Measurements from ENCODE around the gene NUP188.

Gene NUP188

DNA sequence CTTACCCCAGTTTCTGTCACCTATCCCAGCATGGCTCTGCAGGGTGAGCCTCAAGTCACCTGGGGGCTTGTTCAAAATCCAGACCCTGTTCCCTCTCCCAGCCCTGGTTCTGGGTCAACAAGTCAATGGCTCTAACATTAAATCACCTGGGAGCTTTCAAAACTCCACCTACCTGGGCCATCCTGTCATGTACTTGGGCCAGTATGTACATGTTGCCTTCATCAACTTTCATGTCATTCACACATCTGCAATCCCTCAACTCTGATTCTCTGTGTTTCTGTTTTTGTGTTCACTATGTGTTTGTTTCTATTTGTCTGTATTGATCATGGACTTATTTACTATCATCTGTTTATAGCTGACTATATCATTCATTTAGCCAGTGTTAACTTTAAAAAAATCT is 82.7 kb downstream of the NUP188 start:
- Histone ChIP-seq H3K79me1 (ENCODE audit: low read length) (peaks cover 20% of the 10 kb centered on the region), H3K27me3 (ENCODE audit: insufficient read depth, low read length) (no peaks in the 10 kb centered on the region), H3K27ac (ENCODE audit: low read depth, low read length) (no peak overlapping the region), H3K14ac (ENCODE audit: low read length) (no peak overlapping the region), H2BK5ac (ENCODE audit: low read depth, low read length, poor library complexity) (no peak overlapping the region), H3K9me3 (ENCODE audit: insufficient read depth, low read depth, low read length) (no peaks in the 10 kb centered on the region), H3K4me3 (ENCODE audit: low read depth, low read length) (no peak overlapping the region), H4K91ac (ENCODE audit: low read depth, low read length) (no peak overlapping the region), H4K8ac (ENCODE audit: low read depth, low read length) (no peak overlapping the region), H3K4me2 (ENCODE audit: low read length) (no peak overlapping the region), H2AK5ac (ENCODE audit: low read length) (no peak overlapping the region), H3K79me2 (ENCODE audit: control insufficient read depth, insufficient read depth, low read length, poor library complexity) (peaks cover 9% of the 10 kb centered on the region), H3K4me1 (ENCODE audit: control insufficient read depth in 1 of 2, insufficient read depth in 2 of 2, low read length in 2 of 2) (peaks cover 16 to 18% of the 10 kb centered on the region in 2 experiments), H3K23ac (ENCODE audit: low read length) (no peak overlapping the region), H2BK12ac (ENCODE audit: low read length) (no peak overlapping the region), H2AFZ (ENCODE audit: insufficient read depth, low read length, poor library complexity) (no peak overlapping the region), H3K4ac (ENCODE audit: low read depth, low read length) (no peak overlapping the region), H3K9ac (ENCODE audit: low read length) (no peak overlapping the region), H3K36me3 (ENCODE audit: control insufficient read depth in 1 of 2, insufficient read depth in 2 of 2, low read length in 2 of 2) (no peaks in the 10 kb centered on the region), H2BK120ac (ENCODE audit: insufficient read depth, low read length, poor library complexity) (no peak overlapping the region), H4K12ac (ENCODE audit: low read depth, low read length) (no peak overlapping the region), H3K18ac (ENCODE audit: low read length) (no peak overlapping the region)
- DNase-seq: no peak

DNA sequence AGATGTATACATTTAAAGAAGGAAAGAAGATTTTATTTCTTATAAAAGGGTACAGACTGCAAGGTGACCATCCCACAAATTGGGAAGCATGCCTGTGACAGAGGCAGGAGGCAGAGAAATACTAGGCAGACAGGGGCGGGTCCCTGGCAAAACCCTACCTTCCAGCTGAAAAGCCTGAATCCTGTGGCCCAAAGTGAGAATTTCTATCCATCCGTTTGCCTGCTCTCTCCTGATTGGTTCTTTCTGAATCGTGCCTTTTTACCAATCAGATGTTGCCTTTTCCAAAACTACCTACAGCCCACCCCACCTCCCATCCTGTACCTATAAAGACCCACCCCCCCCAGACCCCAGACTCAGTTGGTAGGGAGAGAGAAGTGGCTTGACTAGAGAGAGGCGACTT is 84.0 kb downstream of the NUP188 start:
- Histone ChIP-seq H3K4ac (ENCODE audit: low read depth, low read length) (no peak overlapping the region), H3K4me3 (ENCODE audit: low read depth, low read length) (no peak overlapping the region), H3K27ac (ENCODE audit: low read depth, low read length) (no peak overlapping the region), H2BK12ac (ENCODE audit: low read length) (no peak overlapping the region), H3K4me2 (ENCODE audit: low read length) (no peak overlapping the region), H3K4me1 (ENCODE audit: control insufficient read depth in 1 of 2, insufficient read depth in 2 of 2, low read length in 2 of 2) (peaks cover 12 to 14% of the 10 kb centered on the region in 2 experiments), H4K12ac (ENCODE audit: low read depth, low read length) (no peak overlapping the region), H3K36me3 (ENCODE audit: control insufficient read depth in 1 of 2, insufficient read depth in 2 of 2, low read length in 2 of 2) (no peaks in the 10 kb centered on the region), H4K8ac (ENCODE audit: low read depth, low read length) (no peak overlapping the region), H3K9ac (ENCODE audit: low read length) (no peak overlapping the region), H3K79me2 (ENCODE audit: control insufficient read depth, insufficient read depth, low read length, poor library complexity) (peaks cover 5% of the 10 kb centered on the region), H3K9me3 (ENCODE audit: insufficient read depth, low read depth, low read length) (no peaks in the 10 kb centered on the region), H3K14ac (ENCODE audit: low read length) (no peak overlapping the region), H2AFZ (ENCODE audit: insufficient read depth, low read length, poor library complexity) (no peak overlapping the region), H2AK5ac (ENCODE audit: low read length) (no peak overlapping the region), H2BK5ac (ENCODE audit: low read depth, low read length, poor library complexity) (no peak overlapping the region), H2BK120ac (ENCODE audit: insufficient read depth, low read length, poor library complexity) (no peak overlapping the region), H4K91ac (ENCODE audit: low read depth, low read length) (no peak overlapping the region), H3K18ac (ENCODE audit: low read length) (no peak overlapping the region), H3K23ac (ENCODE audit: low read length) (no peak overlapping the region), H3K27me3 (ENCODE audit: insufficient read depth, low read length) (no peaks in the 10 kb centered on the region), H3K79me1 (ENCODE audit: low read length) (peaks cover 15% of the 10 kb centered on the region)
- WGBS (ENCODE audit: extremely low coverage, insufficient coverage, insufficient read length): no CpG with 5 or more reads among the region's 4 CpGs
- no peak for DNase-seq

DNA sequence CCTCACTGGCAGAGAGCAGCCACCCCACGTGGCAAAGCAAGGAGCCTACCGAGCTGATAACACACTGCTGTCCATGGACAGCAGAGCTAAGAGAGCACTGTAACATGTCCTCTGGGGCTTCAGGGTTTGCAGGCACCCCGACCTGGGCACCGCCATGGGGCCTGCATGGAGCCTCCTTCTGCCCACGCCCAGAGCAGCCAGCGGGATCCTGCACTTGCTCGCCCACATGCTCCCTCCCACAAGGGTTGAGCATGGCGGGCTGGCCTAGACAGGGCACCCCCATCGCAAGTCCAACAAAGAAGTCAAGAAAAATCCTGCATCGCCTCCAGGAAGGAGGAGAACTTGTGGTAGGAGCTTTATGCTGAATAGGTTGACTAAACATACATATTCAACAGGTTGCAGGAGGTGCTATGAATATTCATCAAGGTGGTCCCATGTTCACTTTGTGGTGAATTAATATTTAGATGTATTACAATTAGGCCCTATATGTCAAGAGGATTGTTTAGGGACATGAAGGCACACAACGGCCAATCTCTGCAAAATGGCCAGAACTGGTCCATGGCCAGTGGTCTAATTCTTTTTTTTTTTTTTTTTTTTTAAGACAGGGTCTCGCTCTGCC is 85.2 kb downstream of the NUP188 start:
- Histone ChIP-seq H2AK5ac (ENCODE audit: low read length) (no peak overlapping the region), H3K4me3 (ENCODE audit: low read depth, low read length) (no peak overlapping the region), H2BK5ac (ENCODE audit: low read depth, low read length, poor library complexity) (no peak overlapping the region), H4K91ac (ENCODE audit: low read depth, low read length) (no peak overlapping the region), H3K27me3 (ENCODE audit: insufficient read depth, low read length) (no peaks in the 10 kb centered on the region), H3K27ac (ENCODE audit: low read depth, low read length) (no peak overlapping the region), H3K23ac (ENCODE audit: low read length) (no peak overlapping the region), H3K4ac (ENCODE audit: low read depth, low read length) (no peak overlapping the region), H3K18ac (ENCODE audit: low read length) (no peak overlapping the region), H3K4me2 (ENCODE audit: low read length) (no peak overlapping the region), H2BK120ac (ENCODE audit: insufficient read depth, low read length, poor library complexity) (no peak overlapping the region), H3K14ac (ENCODE audit: low read length) (no peak overlapping the region), H3K79me1 (ENCODE audit: low read length) (peaks cover 9% of the 10 kb centered on the region), H3K9me3 (ENCODE audit: insufficient read depth, low read depth, low read length) (no peaks in the 10 kb centered on the region), H3K36me3 (ENCODE audit: control insufficient read depth in 1 of 2, insufficient read depth in 2 of 2, low read length in 2 of 2) (no peaks in the 10 kb centered on the region), H2BK12ac (ENCODE audit: low read length) (no peak overlapping the region), H2AFZ (ENCODE audit: insufficient read depth, low read length, poor library complexity) (no peak overlapping the region), H4K8ac (ENCODE audit: low read depth, low read length) (no peak overlapping the region), H3K4me1 (ENCODE audit: control insufficient read depth in 1 of 2, insufficient read depth in 2 of 2, low read length in 2 of 2) (peaks cover 8 to 10% of the 10 kb centered on the region in 2 experiments), H3K9ac (ENCODE audit: low read length) (no peak overlapping the region), H3K79me2 (ENCODE audit: control insufficient read depth, insufficient read depth, low read length, poor library complexity) (peaks cover 6% of the 10 kb centered on the region), H4K12ac (ENCODE audit: low read depth, low read length) (no peak overlapping the region)
- WGBS (ENCODE audit: extremely low coverage, insufficient coverage, insufficient read length): no CpG with 5 or more reads among the region's 12 CpGs
- DNase-seq: no peak

DNA sequence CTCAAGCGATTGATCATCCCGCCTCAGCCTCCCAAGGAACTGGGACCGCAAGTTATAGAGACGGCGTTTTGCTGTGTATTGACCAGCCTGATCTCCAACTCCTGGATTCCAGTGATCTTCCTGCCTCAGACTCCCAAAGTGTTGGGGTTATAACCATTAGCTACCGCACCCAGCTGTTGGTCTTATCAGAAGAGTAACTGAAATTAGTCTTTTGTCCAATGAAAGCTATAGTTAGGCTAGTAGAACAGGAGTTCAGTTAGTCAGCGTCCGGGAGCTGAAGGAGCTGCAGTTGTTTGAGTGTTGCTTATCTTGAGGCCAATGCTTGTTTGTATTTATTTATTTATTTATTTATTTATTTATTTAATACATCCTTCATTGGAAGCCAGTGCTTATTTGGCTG is 85.7 kb downstream of the NUP188 start:
- Histone ChIP-seq H2BK120ac (ENCODE audit: insufficient read depth, low read length, poor library complexity) (no peak overlapping the region), H2AK5ac (ENCODE audit: low read length) (no peak overlapping the region), H3K4me3 (ENCODE audit: low read depth, low read length) (no peak overlapping the region), H2AFZ (ENCODE audit: insufficient read depth, low read length, poor library complexity) (no peak overlapping the region), H4K91ac (ENCODE audit: low read depth, low read length) (no peak overlapping the region), H3K9ac (ENCODE audit: low read length) (no peak overlapping the region), H3K27me3 (ENCODE audit: insufficient read depth, low read length) (no peaks in the 10 kb centered on the region), H3K9me3 (ENCODE audit: insufficient read depth, low read depth, low read length) (no peaks in the 10 kb centered on the region), H4K8ac (ENCODE audit: low read depth, low read length) (no peak overlapping the region), H2BK12ac (ENCODE audit: low read length) (no peak overlapping the region), H3K4me2 (ENCODE audit: low read length) (no peak overlapping the region), H3K23ac (ENCODE audit: low read length) (no peak overlapping the region), H3K27ac (ENCODE audit: low read depth, low read length) (no peak overlapping the region), H3K4ac (ENCODE audit: low read depth, low read length) (no peak overlapping the region), H3K18ac (ENCODE audit: low read length) (no peak overlapping the region), H2BK5ac (ENCODE audit: low read depth, low read length, poor library complexity) (no peak overlapping the region), H3K14ac (ENCODE audit: low read length) (no peak overlapping the region), H3K79me1 (ENCODE audit: low read length) (peaks cover 6% of the 10 kb centered on the region), H3K36me3 (ENCODE audit: control insufficient read depth in 1 of 2, insufficient read depth in 2 of 2, low read length in 2 of 2) (no peaks in the 10 kb centered on the region), H3K79me2 (ENCODE audit: control insufficient read depth, insufficient read depth, low read length, poor library complexity) (peaks cover 3% of the 10 kb centered on the region), H3K4me1 (ENCODE audit: control insufficient read depth in 1 of 2, insufficient read depth in 2 of 2, low read length in 2 of 2) (peaks cover 10 to 14% of the 10 kb centered on the region in 2 experiments), H4K12ac (ENCODE audit: low read depth, low read length) (no peak overlapping the region)
- no peak for DNase-seq
- no CpG with 5 or more reads among the region's 8 CpGs for WGBS (ENCODE audit: extremely low coverage, insufficient coverage, insufficient read length)
